Central memory CD4-positive, alpha-beta T cell (primary cell): Measurements from ENCODE around the gene BMAL1.
A peak's percentile ranks its signal among the peaks of the same experiment; 100 is the strongest.

Source experiments
- DNase-seq: peaks from one replicate; pipeline ENCODE4 v3.0.0; 2022

Gene BMAL1

DNA sequence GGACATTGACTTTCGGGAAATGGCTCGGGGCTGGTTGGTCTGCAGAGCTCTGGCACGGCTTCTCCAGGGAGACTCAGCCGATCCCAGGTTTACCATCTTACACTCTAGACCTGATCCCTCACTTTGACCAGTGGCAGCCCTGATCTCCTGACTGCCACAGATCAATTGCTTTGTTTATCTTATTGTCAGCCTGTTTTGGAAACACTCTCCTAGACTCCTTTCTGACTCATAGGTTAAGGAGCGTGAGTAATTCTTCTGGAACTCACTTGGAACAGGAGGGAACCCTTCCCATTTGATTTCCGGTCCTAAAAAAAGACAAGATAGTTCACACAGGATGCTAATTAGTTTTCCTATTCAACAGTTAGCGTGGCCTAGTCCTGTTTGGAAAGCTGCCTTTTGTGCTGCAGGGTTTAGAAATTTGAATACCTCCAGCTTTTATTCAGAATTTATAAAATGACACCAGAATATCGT, 16.0 kb upstream of the BMAL1 start:
- DNase-seq: no peak

- DNase-seq: no peak
These were observed 15.5 kb upstream of the BMAL1 start for GRCh38 chr11:13262096-13262495.

DNA sequence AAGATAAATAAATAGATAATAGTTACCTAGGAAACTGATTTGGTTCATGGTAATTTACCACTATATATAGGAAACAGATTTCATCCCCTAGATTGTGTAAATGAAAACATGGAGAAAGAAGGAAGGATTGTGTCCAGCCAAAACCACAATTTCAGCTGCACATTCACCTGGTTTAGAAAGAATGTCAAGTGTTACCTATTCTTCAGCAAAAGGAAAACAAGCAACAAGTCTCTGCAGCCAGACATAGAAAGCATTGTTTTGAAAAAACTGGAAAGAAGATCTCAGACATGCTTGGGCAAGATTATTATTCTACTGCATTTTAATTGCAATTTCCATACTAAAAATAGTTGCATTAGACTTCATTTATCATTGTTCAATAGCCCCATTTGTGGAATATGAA, 8.8 kb upstream of the BMAL1 start:
- no peak for DNase-seq

- DNase-seq: no peak
These were observed 7.8 kb upstream of the BMAL1 start for GRCh38 chr11:13269775-13270174.

DNA sequence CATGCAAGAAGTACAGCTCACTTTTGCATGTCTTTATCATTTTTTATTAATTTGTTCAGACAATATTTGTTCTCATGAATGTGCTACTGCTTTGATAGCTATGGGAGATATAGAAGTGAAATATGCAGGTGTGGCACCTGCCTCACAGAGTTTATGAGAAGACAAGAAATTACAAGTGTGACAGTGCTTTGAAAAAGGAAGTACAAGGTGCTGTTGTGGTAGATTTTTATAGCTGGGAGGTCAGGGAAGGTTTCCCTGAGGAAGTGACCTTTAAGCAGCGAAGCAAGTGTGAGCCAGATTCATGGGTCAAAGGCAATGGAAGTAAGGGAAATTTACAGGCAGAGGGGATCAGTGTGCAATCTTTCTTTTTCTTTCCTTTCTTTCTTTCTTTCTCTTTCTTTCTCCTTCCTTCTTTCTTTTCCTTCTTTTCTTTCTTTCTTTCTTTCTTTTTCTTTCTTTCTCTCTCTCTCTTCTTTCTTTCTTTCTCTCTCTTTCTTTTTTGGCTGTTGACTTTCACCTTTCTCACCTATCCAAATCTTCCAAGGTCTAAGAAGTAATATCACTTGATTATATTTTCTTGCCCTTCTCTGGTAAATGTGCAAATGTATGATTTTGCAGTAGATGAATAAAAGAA, 6.4 kb upstream of the BMAL1 start:
- DNase-seq: no peak

DNA sequence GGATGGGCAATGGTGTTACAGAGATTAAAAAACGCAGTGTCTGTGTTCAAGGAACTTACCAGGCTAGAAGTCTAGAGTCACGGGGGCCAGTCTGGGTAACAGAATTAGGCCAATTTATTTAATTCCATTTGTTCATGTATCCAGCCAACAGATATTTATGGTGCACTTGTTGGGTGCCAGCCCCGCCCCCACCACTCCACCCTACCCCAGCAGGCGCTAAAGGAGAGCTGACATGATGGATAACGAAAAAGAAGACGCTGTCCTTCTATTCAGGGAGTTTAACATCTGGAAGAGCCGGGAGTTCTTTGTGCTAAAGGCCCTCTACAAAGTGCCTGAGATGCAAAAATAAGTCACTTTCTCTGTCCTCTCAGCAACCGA, 1.1 kb upstream of the BMAL1 start:
- DNase-seq: no peak

- peak; percentile 98 for DNase-seq
These were observed 490 bp upstream of the BMAL1 start for GRCh38 chr11:13276832-13277767.

DNA sequence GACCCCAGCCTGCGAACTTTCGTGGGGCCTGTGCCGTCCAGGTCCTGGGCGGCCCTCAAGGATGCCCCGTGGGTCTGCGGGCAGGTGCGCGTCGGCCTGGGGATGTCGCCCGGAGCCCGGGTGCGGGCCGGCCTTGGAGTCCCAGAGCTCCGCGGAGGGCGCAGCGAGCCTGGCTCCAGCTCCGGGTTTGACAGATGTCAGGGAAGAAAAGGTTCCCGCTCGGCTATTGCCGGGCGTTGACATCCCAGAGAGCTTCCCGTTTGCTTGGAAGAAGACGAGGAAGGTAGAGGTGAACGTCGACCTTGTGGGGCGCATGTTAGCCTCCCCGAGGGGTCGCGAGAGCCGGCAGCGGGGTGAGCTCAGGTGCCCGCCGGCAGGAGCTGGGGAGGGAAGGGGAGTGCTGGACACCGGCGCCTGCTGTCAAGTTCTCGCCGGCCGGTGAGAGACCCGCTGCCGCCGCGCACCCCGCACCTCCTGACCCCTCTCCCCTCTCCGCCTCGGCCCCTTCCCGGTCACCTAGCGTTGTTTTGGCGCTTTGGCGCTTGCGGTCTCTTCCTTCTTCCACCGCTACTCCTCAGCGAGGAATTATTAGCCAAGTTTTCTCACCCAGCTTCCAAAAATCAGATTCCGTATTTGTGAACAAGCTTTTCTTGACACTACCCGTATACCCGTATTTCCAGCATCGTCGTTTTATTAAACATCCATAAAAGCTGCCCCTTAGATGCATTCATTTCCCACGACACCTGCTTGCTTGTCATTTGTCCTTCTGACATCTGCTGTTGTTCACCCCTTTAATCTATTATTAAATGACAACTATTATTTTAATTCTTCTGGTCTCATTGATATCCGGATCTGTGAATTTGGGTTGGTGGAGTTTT, 1.3 kb downstream of the BMAL1 start:
- DNase-seq: no peak

- no peak for DNase-seq
These were observed 1.9 kb downstream of the BMAL1 start for GRCh38 chr11:13279487-13279834.

DNA sequence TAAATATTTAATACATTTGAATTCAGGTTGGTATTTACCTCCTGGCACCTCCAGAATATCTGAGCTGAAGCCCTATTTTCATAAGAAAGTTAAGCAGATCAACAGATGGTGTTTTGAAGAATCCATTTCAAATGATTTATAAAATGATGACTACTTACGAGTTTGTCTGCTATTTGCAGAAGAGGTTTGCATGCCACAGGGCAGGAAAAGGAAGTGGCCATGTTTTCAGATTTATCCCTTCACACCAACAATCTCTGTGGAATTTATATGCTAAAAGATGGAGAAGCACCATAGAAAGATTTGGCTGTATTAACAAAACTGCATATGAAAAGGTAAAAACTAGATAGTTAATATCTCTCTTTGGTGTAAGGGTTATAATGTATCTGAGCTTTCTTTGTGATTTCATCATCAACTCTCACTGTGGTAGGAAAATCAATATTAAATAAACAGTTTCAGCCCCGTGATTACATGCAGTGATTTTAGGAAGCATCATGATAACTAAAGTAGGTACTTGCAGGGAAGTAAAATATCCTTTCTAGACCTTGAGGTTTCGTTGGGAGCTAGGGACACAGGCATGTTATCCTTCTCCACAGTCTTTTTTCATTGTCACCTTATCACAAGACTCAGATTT, 2.6 kb downstream of the BMAL1 start:
- DNase-seq: no peak

- no peak for DNase-seq
These were observed 3.2 kb downstream of the BMAL1 start for GRCh38 chr11:13280777-13281176.

DNA sequence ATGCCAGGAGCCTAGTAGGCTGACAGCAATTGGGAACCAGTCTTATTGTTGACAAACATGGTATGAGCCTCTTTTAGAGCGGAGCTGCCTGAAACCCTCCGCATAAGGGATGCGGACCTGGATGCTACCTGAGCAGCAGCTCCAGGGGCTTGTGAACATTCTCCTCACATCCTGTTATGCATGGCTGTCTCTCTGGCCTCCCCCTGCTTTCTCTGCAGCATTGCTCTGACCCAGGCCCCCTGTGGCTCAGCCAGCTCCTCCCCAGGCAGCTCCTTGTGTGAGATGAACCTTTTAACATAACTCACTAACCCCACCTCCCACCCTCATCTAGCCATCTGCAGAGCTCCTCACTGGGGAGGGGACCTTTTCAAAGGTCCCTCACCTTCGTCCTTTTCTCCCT, 6.0 kb downstream of the BMAL1 start:
- no peak for DNase-seq

GRCh38 chr11:13284776-13285588, 7.4 kb downstream of the BMAL1 start:
- no peak for DNase-seq

- no peak for DNase-seq
These were observed 8.8 kb downstream of the BMAL1 start for GRCh38 chr11:13286279-13286821.

DNA sequence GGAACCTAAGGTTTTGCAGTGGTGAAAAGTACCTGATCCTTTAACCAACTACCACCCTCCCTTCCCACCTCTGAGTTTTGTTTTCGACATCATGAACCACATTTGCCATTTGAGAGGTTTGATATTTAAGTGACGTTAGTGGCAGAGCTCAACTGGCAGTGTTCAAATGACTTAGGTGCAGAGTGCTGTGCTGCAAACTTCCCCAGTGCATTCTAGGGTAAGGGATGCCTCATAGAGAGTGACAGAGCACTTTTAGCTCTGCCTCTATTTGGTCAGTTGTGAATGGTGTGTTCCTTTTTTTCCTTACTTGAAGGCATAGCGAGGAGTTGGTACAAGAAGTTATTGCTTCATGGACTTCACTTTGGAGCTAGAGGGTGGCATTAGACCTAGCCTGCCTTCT, 9.4 kb downstream of the BMAL1 start:
- DNase-seq: peak; percentile 21

DNA sequence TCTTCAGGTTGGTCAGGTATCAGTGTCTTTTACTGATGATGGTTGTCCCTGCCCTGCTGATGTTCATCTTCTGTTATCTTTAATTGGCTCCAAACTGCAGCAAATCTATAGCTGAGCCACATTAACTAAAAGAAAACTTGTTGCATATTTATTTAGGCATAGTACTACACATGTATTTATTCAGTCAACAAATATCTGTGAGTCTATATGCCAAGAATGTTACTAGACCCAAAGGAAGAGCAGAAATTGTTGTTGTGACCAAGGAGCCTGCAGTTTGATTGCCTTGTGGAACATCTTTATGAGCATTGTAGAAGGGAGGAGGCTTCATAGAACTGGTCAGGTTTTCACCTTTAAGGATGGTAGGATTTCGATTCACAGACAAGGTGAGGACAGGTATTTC, 10.1 kb downstream of the BMAL1 start:
- no peak for DNase-seq

DNA sequence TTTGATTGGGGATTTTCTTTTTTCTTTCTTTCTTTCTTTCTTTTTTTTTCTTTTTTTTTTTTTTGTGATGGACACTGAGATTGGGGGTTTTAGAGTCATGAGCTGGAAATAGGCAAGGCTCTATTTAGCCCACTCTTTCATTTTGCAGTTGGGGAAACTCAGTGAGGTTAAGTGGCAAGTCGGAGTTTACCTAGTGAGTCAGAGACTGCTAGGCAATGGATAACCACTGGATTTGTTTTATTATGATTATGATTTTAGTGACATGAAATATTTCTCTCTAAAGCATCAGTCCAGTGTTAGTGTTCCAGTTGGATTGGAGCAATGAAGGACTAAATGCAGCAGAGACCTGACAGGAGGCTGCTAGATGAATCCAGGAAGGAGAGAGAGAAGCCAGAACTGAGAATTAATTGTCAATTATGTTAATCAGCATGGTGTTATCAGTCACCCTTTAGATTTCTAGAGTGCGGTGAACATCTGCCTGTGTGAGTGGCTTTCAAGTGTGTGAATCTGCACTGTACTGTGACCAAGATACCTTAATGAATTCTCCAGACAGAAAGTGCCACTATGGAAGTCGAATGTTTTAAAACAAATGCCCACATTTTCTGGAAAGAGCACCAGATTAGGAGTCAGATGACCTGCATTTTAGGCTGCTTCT, 10.9 kb downstream of the BMAL1 start:
- DNase-seq: no peak

DNA sequence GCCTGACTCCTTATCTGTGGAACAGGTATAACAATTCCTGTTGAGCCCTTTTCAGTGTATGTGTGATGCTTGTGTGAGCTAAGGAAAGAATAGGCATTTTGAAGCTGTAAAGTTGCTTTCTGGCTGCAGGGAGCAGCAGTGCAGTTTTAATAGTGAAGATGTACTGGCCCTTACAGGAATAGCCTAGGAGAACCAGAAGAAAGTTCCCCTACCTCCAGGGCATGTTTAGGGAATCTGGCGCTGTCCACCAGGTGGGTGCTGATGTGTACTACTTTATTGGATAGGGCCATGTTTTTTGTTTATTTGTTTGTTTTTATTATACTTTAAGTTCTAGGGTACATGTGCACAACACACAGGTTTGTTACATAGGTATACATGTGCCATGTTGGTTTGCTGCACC, 11.5 kb downstream of the BMAL1 start:
- no peak for DNase-seq

- no peak for DNase-seq
These were observed 12.8 kb downstream of the BMAL1 start for GRCh38 chr11:13290221-13290980.

- no peak for DNase-seq
These were observed 13.8 kb downstream of the BMAL1 start for GRCh38 chr11:13291361-13291760.
